GM06990 (cell line): Measurements from ENCODE around the gene LMF1.
"Not testable (repeated sequence)": the region's sequence is repeated elsewhere in the genome, so short reads cannot be mapped to it uniquely, and the experiment has no call there.

ENCODE experiments used
- DNase-seq: peaks from one replicate; pipeline ENCODE4 v3.0.0-alpha.2; 2011; ENCODE audit not compliant: insufficient read length; ENCODE audit errors: extremely low read depth
- H3K27me3 ChIP-seq: replicated peaks from 2 replicates; pipeline ENCODE4 v1.6.0; 2011; ENCODE audit warnings: low read length; ENCODE audit not compliant: control insufficient read depth, insufficient read depth
- H3K36me3 ChIP-seq: 2 replicates; pipeline ENCODE4 v1.5.1; 2011; ENCODE audit warnings: low read length; ENCODE audit not compliant: control insufficient read depth, insufficient read depth
- H3K4me3 ChIP-seq: replicated peaks from 2 replicates; pipeline ENCODE4 v1.5.1; 2011; ENCODE audit warnings: low read depth, mild to moderate bottlenecking, control low read depth, low read length
- TF ChIP-seq, protein P1 (sequence below): IDR thresholded peaks from 2 replicates; pipeline ENCODE4 v1.5.1; 2011; ENCODE audit warnings: low read length, control low read depth, mild to moderate bottlenecking, inconsistent platforms; ENCODE audit not compliant: insufficient read depth, poor library complexity, severe bottlenecking

Gene LMF1

DNA sequence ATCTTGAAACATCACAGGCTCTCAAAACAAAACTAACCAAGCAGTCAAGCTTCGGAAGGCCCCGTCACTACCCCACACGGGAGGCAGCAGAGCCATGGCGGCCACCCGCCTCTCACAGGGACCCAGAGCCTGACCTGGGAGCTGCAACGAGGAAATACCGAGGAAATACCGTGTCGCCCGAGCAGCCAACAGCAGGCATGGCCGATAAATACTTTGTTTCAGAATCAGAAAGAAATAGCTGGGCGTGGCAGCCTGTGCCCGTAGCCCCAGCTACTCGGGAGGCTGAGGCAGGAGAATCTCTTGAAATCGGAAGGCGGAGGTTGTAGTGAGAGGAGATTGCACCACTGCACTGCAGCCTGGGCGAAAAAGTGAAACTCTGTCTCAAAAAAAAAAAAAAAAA, 6.9 kb downstream of the LMF1 start:
- Histone ChIP-seq H3K4me3 (peak overlapping the region; percentile 32), H3K27me3 (no peaks in the 10 kb centered on the region), H3K36me3 (no peaks in the 10 kb centered on the region; the same call in 1 of the 2 replicates)
- no peak for DNase-seq
- TF ChIP-seq, protein P1, sequence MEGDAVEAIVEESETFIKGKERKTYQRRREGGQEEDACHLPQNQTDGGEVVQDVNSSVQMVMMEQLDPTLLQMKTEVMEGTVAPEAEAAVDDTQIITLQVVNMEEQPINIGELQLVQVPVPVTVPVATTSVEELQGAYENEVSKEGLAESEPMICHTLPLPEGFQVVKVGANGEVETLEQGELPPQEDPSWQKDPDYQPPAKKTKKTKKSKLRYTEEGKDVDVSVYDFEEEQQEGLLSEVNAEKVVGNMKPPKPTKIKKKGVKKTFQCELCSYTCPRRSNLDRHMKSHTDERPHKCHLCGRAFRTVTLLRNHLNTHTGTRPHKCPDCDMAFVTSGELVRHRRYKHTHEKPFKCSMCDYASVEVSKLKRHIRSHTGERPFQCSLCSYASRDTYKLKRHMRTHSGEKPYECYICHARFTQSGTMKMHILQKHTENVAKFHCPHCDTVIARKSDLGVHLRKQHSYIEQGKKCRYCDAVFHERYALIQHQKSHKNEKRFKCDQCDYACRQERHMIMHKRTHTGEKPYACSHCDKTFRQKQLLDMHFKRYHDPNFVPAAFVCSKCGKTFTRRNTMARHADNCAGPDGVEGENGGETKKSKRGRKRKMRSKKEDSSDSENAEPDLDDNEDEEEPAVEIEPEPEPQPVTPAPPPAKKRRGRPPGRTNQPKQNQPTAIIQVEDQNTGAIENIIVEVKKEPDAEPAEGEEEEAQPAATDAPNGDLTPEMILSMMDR, result no peak

DNA sequence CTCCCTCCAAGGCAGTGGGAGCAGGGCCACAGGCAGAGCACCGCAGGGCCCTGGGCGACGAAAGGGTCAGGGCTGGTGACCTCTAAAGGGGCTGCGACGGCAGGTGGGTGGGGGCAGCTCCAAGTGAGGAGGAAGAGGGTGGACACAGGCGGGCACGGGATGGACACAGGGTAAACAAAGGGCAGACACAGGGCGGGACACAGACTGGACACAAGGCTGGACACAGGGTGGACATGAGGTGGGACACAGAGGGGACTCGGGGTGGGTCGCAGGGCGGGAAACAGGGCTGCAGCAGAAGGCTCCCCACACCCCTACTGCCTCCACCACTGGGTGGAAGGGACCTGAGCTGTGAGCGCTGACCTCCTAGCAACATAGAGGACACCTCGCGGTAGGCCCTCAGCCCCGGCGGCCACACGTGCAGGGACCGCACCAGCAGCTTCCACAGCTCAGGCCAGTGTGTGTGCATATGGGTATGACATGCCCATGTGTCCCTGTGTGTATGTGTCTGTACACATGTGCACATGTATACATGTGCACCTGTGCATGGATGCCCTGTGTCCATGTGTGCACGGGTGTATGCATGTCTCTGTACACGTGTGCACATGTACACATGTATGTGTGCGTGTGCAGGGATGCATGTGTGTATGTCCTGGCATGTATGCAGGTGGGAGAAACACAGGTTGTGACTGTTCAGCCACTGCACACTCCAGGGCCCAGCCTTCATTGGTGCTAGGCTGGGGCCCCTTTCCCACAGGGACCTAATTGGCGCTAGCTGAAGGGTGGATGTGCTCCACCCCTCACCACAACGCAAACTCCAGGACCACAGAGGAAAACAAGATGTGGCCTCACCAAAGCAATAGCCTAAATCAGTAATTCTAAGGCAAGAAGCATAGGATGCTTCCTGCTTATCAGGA, 7.6 kb downstream of the LMF1 start:
- Histone ChIP-seq H3K27me3 (no peaks in the 10 kb centered on the region), H3K36me3 (no peaks in the 10 kb centered on the region; the same call in 1 of the 2 replicates), H3K4me3 (no peak overlapping the region; the same call in 1 of the 2 replicates)
- no peak for DNase-seq
- TF ChIP-seq, protein P1, result no peak

DNA sequence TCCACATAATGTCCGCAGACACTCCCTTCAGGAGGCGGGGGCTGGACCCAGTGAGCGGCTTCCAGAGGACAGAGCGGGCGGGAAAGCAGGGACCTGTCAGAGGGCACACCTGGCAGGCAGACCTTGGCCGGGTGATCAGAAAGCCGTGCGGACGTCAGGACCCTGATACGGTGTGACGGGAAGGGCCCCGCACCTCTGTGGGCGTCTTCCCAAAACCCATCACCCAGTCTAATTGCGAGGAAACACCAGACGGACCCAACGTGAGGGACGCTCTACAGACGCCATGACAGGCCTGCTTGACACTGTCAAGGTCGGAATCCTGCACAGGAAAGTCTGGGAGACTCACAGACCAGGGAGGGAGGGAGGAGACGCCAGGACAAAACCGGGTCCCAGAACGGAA, 8.4 kb downstream of the LMF1 start:
- TF ChIP-seq, protein P1, result no peak
- Histone ChIP-seq H3K27me3 (no peaks in the 10 kb centered on the region), H3K4me3 (no peak overlapping the region), H3K36me3 (no peaks in the 10 kb centered on the region; the same call in 1 of the 2 replicates)
- DNase-seq, result no peak

DNA sequence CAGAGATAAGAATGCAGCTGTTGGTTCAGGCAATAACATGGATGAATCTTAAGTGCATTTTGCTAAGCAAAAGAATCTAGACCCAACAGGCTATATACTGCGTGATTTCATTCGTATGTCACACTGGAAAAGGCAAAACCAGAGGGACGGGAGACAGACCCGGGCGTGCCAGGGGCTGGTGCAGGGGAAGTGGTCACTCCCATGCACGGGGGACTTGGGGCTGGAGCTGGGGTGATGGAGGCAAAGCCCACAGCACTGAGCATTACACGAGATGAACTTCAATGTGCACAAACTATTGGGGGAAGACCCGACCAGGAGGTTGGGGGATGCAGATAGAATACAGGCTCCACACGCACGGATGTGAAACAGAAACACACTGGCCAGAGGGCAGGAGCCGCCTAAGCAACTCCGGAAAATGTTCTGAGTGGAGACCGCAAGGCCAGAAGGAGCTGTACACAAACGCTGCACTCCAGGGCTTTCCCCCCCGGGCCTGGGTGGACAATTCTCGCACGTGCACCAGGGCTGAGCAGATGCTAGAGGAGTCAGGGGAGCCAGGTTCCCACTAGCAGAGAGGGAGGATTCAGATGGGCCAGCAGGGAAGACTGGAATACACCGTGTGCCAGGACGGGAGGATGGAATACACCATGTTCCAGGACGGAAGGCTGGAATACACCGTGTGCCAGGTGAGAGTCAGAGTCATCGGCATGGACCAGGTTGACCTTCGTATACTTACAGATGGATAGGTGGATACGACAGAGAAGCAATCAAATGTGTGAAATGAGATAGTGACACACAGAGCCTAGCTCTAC, 11.3 kb downstream of the LMF1 start:
- Histone ChIP-seq H3K36me3 (no peaks in the 10 kb centered on the region), H3K4me3 (no peak overlapping the region), H3K27me3 (no peaks in the 10 kb centered on the region)
- no peak for DNase-seq
- TF ChIP-seq, protein P1, result no peak

DNA sequence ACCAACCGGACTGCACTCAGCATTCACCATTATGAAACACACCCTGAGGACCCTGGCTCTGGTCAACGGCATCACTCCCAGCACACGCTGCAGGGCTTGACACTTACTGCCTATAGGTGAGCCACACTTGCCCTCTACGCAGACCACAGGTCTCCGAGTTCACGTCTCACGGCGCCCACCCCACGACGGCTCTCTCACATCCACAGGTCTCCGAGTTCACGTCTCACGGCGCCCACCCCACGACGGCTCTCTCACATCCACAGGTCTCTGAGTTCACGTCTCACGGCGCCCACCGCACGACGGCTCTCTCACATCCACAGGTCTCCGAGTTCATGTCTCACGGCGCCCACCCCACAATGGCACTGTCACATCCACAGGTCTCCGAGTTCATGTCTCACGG, 15.0 kb downstream of the LMF1 start:
- H3K36me3 ChIP-seq, H3K27me3 ChIP-seq, H3K4me3 ChIP-seq, DNase-seq: not testable (repeated sequence)

DNA sequence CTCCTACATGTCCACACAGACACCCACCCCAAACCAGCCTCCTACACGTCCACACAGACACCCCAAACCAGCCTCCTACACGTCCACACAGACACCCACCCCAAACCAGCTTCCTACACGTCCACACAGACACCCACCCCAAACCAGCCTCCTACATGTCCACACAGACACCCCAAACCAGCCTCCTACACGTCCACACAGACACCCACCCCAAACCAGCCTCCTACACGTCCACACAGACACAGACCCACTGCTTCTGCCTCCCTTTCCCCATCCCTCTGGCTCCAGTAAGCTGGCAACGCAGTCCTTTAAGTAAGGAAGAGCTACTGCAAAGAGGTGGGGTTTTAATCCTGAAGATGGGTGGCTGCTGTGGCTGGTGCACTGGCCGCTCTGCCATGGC, 17.0 kb downstream of the LMF1 start:
- H3K27me3 ChIP-seq, H3K36me3 ChIP-seq, DNase-seq, H3K4me3 ChIP-seq: not testable (repeated sequence)
